ENCODE results near the gene SLC25A42.

SLC25A42 gene

DNA sequence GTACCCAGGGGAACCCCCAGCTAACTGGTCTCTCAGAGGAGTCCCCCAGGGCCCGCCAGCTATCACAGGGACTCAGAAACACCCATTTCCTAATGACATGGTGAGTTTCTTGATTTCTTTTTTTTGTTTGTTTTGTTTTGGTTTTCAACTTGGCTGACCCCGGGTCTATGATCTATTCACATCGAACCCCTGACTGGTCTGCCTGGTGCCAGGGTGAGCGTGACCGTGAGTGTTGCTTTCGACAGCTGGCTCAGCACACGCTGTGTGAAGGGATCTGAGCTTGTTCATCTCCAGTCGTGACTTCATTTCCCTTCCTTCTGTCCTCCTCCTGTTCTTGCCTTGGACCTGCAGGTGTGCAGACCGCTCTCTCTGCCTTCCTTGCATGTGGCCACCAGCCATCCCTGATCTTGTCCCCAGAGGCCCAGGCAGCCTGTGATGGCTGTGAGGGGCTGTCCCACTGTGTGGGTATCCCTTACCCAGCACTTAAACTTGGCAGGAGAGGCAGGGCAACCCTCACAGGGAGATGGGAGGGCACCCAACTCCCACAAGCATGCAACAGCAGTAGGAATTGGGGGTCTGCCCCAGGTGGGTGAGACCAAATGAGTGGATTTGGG lies 48.3 kb downstream of the SLC25A42 start:
- no peak overlapping the region for H3K4me3 ChIP-seq (ENCODE audit: low read length)
- DNase-seq (ENCODE audit: low read depth): no peak
- TF ChIP-seq, protein P1, sequence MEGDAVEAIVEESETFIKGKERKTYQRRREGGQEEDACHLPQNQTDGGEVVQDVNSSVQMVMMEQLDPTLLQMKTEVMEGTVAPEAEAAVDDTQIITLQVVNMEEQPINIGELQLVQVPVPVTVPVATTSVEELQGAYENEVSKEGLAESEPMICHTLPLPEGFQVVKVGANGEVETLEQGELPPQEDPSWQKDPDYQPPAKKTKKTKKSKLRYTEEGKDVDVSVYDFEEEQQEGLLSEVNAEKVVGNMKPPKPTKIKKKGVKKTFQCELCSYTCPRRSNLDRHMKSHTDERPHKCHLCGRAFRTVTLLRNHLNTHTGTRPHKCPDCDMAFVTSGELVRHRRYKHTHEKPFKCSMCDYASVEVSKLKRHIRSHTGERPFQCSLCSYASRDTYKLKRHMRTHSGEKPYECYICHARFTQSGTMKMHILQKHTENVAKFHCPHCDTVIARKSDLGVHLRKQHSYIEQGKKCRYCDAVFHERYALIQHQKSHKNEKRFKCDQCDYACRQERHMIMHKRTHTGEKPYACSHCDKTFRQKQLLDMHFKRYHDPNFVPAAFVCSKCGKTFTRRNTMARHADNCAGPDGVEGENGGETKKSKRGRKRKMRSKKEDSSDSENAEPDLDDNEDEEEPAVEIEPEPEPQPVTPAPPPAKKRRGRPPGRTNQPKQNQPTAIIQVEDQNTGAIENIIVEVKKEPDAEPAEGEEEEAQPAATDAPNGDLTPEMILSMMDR (IDR thresholded peaks at IDR 0.05; ENCODE audit: insufficient read depth, low read depth, low read length, missing control alignments): no peak

- DNase-seq (ENCODE audit: low read depth): peak; percentile 17
- TF ChIP-seq, protein P1 (IDR thresholded peaks at IDR 0.05; ENCODE audit: insufficient read depth, low read depth, low read length, missing control alignments): no peak
- H3K4me3 ChIP-seq (ENCODE audit: low read length): no peak overlapping the region
These were observed 49.3 kb downstream of the SLC25A42 start for GRCh38 chr19:19113040-19113626.

GRCh38 chr19:19115954-19116353 lies 52.2 kb downstream of the SLC25A42 start:
- TF ChIP-seq, protein P1 (IDR thresholded peaks at IDR 0.05; ENCODE audit: insufficient read depth, low read depth, low read length, missing control alignments): peak; percentile 39
- H3K4me3 ChIP-seq (ENCODE audit: low read length): no peak overlapping the region
- no peak for DNase-seq (ENCODE audit: low read depth)

DNA sequence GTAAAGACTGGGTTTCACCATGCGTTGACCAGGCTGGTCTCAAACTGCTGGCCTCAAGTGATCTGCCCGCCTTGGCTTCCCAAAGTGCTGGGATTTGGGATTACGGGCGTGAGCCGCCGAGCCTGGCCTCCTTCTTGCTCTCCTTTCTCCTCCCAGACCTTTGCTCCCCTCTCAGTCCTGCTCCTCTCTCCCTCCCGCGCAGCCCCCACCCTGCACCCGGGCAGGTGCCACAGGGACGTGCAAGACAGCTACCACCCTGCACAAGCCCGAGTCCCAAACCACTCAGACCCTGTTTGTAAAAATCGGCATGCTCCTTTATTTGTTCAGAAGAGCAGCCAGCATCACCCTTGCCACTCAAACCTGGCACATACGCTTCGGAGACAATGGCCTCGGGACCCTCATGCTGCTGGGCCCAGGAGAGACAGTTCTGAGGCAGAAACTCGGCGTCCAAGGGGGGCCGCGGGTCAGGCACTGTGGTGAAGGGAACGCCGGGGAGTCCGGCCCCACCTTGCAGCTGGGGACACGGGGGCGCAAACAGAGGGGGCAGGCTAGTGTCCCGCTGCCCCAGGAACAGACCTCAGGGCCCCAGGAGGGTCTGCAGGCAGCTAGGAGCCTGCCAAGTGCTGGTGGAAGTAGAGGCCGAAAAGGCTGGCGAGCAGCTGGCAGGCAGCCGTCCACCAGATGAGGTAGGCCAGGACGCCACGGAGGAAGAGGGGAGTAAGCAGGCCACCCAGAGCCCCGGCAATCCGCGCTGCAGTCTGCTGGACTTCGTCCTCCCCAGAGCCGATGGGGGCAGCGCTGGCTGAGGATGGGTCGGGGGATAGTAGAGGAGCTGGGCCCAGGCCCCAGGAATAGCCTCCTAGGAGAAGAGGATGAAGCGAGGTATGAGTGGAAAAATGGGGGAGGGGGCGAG lies 55.8 kb downstream of the SLC25A42 start:
- H3K4me3 ChIP-seq (ENCODE audit: low read length): no peak overlapping the region
- no peak for DNase-seq (ENCODE audit: low read depth)
- TF ChIP-seq, protein P1 (IDR thresholded peaks at IDR 0.05; ENCODE audit: insufficient read depth, low read depth, low read length, missing control alignments): no peak

- H3K4me3 ChIP-seq (ENCODE audit: low read length): no peak overlapping the region
- TF ChIP-seq, protein P1 (IDR thresholded peaks at IDR 0.05; ENCODE audit: insufficient read depth, low read depth, low read length, missing control alignments): no peak
- DNase-seq (ENCODE audit: low read depth): peak; percentile 65
These were observed 56.8 kb downstream of the SLC25A42 start for GRCh38 chr19:19120308-19121231.

GRCh38 chr19:19121371-19121770 lies 57.6 kb downstream of the SLC25A42 start:
- TF ChIP-seq, protein P1 (IDR thresholded peaks at IDR 0.05; ENCODE audit: insufficient read depth, low read depth, low read length, missing control alignments): no peak
- DNase-seq (ENCODE audit: low read depth): no peak
- H3K4me3 ChIP-seq (ENCODE audit: low read length): no peak overlapping the region
